Measurements from ENCODE around the gene RPA3.

GRCh38 chr7:7681936-7682329 lies 36.5 kb downstream of the RPA3 start:
- TF ChIP-seq GATA2 (IDR thresholded peaks at IDR 0.05; ENCODE audit: low read depth, low read length) = no peak
- TF ChIP-seq GATA3 (IDR thresholded peaks at IDR 0.05; ENCODE audit: low read depth, low read length) = no peak

Data from SH-SY5Y (cell line).